Astrocyte of the spinal cord (primary cell): ENCODE measurements around the gene GRIN2A.

Source experiments
- DNase-seq: peaks from one replicate; pipeline ENCODE4 v3.0.0; 2011; ENCODE audit warnings: low read depth, low spot score
- H3K4me3 ChIP-seq: 2 replicates; pipeline ENCODE4 v1.5.1; 2011; ENCODE audit warnings: low read depth, mild to moderate bottlenecking, low read length, moderate library complexity
- CTCF ChIP-seq: IDR thresholded peaks from 2 replicates; pipeline ENCODE4 v1.5.1; 2012; ENCODE audit warnings: low read depth, mild to moderate bottlenecking, low read length, inconsistent platforms
- in situ Hi-C: cut with HindIII; loops from 2 replicates; pipeline ENCODE4 v1.10.0; 2017; ENCODE audit warnings: low sequenced_read_pairs

GRIN2A gene

GRCh38 chr16:9791556-9791955, 390.7 kb downstream of the GRIN2A start:
- DNase-seq, result no peak
- TF ChIP-seq CTCF, result no peak
- no peak overlapping the region for H3K4me3 ChIP-seq
- in situ Hi-C loops, result no loop called here

GRCh38 chr16:9790199-9790598, 392.0 kb downstream of the GRIN2A start:
- no peak for DNase-seq
- in situ Hi-C loops, result no loop called here
- TF ChIP-seq CTCF, result no peak
- H3K4me3 ChIP-seq, result no peak overlapping the region

- H3K4me3 ChIP-seq, result no peak overlapping the region
- no peak for TF ChIP-seq CTCF
- in situ Hi-C loops, result no loop called here
- DNase-seq, result no peak
Observed at GRCh38 chr16:9787717-9788116, 394.5 kb downstream of the GRIN2A start.

GRCh38 chr16:9780831-9781230, 401.4 kb downstream of the GRIN2A start:
- no peak for TF ChIP-seq CTCF
- in situ Hi-C loops, result no loop called here
- no peak for DNase-seq
- no peak overlapping the region for H3K4me3 ChIP-seq

GRCh38 chr16:9778849-9779248, 403.4 kb downstream of the GRIN2A start:
- TF ChIP-seq CTCF, result no peak
- no peak for DNase-seq
- no peak overlapping the region for H3K4me3 ChIP-seq
- in situ Hi-C loops, result no loop called here

- no peak for TF ChIP-seq CTCF
- no peak for DNase-seq
- in situ Hi-C loops, result no loop called here
- no peak overlapping the region for H3K4me3 ChIP-seq
Observed at GRCh38 chr16:9775998-9776397, 406.2 kb downstream of the GRIN2A start.

- in situ Hi-C loops, result no loop called here
- H3K4me3 ChIP-seq, result no peak overlapping the region
- DNase-seq, result no peak
- no peak for TF ChIP-seq CTCF
Observed at GRCh38 chr16:9773289-9773688, 408.9 kb downstream of the GRIN2A start.
